ENCODE measurements around the gene NTRK3. TPM values are rescaled to one million over a fixed set of nuclear protein-coding genes. Genes with fewer than 3 reads are reported as not detected.

NTRK3 gene
- total and polyA plus RNA-seq, 12 donors = 1.6 to 8.5 (median 3.3) TPM

DNA sequence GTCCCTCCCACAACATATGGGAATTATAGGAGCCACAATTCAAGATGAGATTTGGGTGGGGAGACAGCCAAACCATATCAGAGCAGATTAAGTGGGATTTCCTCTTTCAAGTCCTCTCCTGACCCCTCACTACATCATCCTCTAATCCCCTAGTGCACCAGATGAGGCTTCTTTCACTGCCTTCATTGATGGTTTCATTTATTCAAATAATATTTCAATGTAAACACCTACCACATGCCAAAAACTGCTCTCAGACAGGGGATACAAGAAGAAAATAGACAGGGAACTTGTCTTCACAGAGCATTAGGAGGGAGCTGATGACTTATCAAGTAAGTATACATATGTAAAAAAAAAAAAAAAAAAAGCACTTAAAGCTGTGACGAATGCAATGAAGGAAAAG is 180.2 kb downstream of the NTRK3 start:
- H3K36me3 ChIP-seq (replicated peaks in 1 of 2) = no peaks in the 10 kb centered on the region
- no peaks in the 10 kb centered on the region for H3K27me3 ChIP-seq
- no peaks in the 10 kb centered on the region for H3K9me3 ChIP-seq (replicated peaks in 1 of 3)
- WGBS, 4 donors = 64 to 83% (median 70%) methylated on average over 1 of the region's 1 CpG
- TF ChIP-seq POLR2A (IDR thresholded peaks at IDR 0.05) = no peak
- TF ChIP-seq, protein P1, sequence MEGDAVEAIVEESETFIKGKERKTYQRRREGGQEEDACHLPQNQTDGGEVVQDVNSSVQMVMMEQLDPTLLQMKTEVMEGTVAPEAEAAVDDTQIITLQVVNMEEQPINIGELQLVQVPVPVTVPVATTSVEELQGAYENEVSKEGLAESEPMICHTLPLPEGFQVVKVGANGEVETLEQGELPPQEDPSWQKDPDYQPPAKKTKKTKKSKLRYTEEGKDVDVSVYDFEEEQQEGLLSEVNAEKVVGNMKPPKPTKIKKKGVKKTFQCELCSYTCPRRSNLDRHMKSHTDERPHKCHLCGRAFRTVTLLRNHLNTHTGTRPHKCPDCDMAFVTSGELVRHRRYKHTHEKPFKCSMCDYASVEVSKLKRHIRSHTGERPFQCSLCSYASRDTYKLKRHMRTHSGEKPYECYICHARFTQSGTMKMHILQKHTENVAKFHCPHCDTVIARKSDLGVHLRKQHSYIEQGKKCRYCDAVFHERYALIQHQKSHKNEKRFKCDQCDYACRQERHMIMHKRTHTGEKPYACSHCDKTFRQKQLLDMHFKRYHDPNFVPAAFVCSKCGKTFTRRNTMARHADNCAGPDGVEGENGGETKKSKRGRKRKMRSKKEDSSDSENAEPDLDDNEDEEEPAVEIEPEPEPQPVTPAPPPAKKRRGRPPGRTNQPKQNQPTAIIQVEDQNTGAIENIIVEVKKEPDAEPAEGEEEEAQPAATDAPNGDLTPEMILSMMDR (IDR thresholded peaks at IDR 0.05) = no peak
- H3K4me1 ChIP-seq (replicated peaks in 1 of 2) = no peaks in the 10 kb centered on the region
- intact Hi-C loops (cut with DNase I) = no loop called here
- no peak for DNase-seq
- H3K4me3 ChIP-seq = no peak overlapping the region
- no peak overlapping the region for H3K27ac ChIP-seq

DNA sequence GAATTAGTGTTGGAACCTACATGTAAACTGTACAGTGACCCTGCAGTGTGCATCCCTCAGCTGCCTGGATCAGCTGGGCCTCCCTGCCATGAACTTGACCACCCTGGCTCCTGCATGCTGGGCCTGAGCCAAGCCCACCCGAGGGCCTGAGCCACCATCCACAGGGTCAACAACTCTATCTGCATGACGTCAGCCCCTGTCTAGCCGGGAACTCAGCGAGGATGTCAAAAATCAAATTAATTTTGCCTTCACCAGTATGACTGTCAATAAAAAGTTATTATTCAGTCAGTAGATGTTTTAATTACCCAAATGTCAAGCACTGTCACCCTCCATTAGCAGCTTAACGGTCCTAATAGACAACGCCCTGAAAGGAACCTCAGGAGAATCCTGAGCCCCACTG is 181.4 kb downstream of the NTRK3 start:
- Histone ChIP-seq H3K27ac (no peak overlapping the region), H3K9me3 (replicated peaks in 1 of 3) (no peaks in the 10 kb centered on the region)

DNA sequence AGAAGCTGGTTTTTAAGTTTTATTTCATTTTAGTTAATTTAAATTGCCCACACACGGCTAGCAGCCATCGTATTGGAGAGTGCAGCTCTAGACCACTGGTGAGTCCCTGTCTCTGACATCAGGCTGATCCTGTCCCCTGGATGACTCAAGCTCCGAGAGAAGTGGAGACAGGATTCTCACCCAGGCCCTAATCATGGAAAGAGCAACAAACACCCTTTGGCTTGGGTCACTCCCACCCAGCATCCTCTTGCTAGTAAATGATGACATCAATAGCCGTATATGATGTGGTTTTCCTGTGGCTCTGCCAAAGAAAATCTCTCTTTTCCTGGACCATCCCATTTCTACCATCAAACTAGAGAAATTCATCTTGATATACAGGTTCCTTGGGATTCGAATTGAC is 182.2 kb downstream of the NTRK3 start:
- TF ChIP-seq POLR2A (IDR thresholded peaks at IDR 0.05) = no peak
- TF ChIP-seq, protein P1 (IDR thresholded peaks at IDR 0.05) = no peak
- intact Hi-C loops (cut with DNase I) = no loop called here
- H3K27me3 ChIP-seq = no peaks in the 10 kb centered on the region
- H3K4me3 ChIP-seq = no peak overlapping the region
- no peaks in the 10 kb centered on the region for H3K4me1 ChIP-seq (replicated peaks in 1 of 2)
- WGBS, 4 donors = 77 to 87% (median 84%) methylated on average over 5 of the region's 5 CpGs
- H3K9me3 ChIP-seq (replicated peaks in 1 of 3) = no peaks in the 10 kb centered on the region
- no peak overlapping the region for H3K27ac ChIP-seq
- no peaks in the 10 kb centered on the region for H3K36me3 ChIP-seq (replicated peaks in 1 of 2)
- no peak for DNase-seq

More for the DNA sequence above, 181.4 kb downstream of the NTRK3 start:
- H3K27me3 ChIP-seq = no peaks in the 10 kb centered on the region
- no peak for TF ChIP-seq POLR2A (IDR thresholded peaks at IDR 0.05)
- TF ChIP-seq, protein P1 (IDR thresholded peaks at IDR 0.05) = no peak
- intact Hi-C loops (cut with DNase I) = no loop called here
- WGBS, 4 donors = 62 to 73% (median 69%) methylated on average over 6 of the region's 6 CpGs
- H3K4me3 ChIP-seq = no peak overlapping the region
- no peak for DNase-seq
- H3K36me3 ChIP-seq (replicated peaks in 1 of 2) = no peaks in the 10 kb centered on the region
- no peaks in the 10 kb centered on the region for H3K4me1 ChIP-seq (replicated peaks in 1 of 2)

DNA sequence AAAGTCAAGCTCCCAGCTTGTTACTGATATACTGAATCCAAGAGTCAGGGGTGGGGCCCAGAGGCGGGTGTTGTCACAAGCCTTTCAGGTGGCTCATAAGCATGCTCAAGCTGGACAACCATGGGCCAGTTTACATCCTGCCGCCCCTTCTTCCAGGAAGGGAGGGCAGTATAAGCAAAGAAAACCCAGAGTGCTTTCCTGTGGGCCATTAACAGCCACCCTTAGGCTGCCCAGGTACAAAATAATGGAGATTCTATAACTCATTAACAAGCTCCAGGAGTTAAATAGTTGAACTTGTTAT is 183.2 kb downstream of the NTRK3 start:
- Histone ChIP-seq H3K4me1 (replicated peaks in 1 of 2) (no peaks in the 10 kb centered on the region), H3K36me3 (replicated peaks in 1 of 2) (no peaks in the 10 kb centered on the region), H3K27me3 (no peaks in the 10 kb centered on the region), H3K9me3 (replicated peaks in 1 of 3) (no peaks in the 10 kb centered on the region), H3K4me3 (no peak overlapping the region), H3K27ac (no peak overlapping the region)
- DNase-seq = no peak
- no peak for TF ChIP-seq POLR2A (IDR thresholded peaks at IDR 0.05)
- TF ChIP-seq, protein P1 (IDR thresholded peaks at IDR 0.05) = no peak
- intact Hi-C loops (cut with DNase I) = no loop called here
- 63 to 88% (median 74%) methylated on average over 2 of the region's 2 CpGs for WGBS, 4 donors
